ENCODE measurements around the gene GJC2. TPM values are rescaled to one million over a fixed set of nuclear protein-coding genes. Genes with fewer than 3 reads are reported as not detected.
A peak's percentile ranks its signal among the peaks of the same experiment; 100 is the strongest.
"Not testable (repeated sequence)": the region's sequence is repeated elsewhere in the genome, so short reads cannot be mapped to it uniquely, and the experiment has no call there.

Gene GJC2
- polyA plus RNA-seq, 3 donors = 0.15 TPM; not detected in 2

DNA sequence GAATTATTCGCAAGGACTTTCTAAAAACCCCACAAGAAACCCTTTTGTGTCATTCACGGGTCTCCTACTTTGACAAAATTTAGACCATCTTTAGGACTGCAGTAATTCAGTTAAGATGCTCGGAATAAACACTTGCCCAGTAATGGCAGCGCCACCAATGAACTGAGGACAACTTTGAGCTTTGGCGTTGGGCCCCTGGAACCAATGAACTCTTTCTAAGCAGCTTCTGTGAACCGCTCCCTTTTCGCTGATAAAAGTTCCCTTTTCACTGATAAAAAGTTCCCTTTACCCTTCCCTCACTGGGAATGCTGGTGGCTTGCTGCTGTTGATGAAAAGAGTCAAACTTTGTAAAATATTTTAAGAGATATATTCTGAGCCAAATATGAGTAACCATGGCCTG is 39.2 kb upstream of the GJC2 start:
- peak overlapping the region in 1 of 2 donors; percentile 90 for H3K4me3 Mint-ChIP-seq
- WGBS (ENCODE audit: insufficient coverage) = 100% methylated on average over 4 of the region's 7 CpGs
- peak overlapping the region in 1 of 3 experiments; percentile 92 for H3K4me3 ChIP-seq (replicated peaks in 1 of 3; ENCODE audit: low read depth in 2 of 3, low read length in 3 of 3)
- peaks cover 11 to 21% of the 10 kb centered on the region in 2 donors for H3K36me3 ChIP-seq (replicated peaks in 1 of 2; ENCODE audit: control insufficient read depth in 1 of 2, insufficient read depth in 2 of 2, low read length in 2 of 2)
- intact Hi-C loops (cut with micrococcal nuclease) = loop anchor here in 1 of 2 donors (5.0 kb wide), 1 partner anchor 347 kb away; a partner anchor contains a TSS
- H3K27me3 ChIP-seq (ENCODE audit: control insufficient read depth in 2 of 2, insufficient read depth in 2 of 2, low read length in 2 of 2) = no peaks in the 10 kb centered on the region
- no peak for DNase-seq
- peaks cover 0 to 4% (median 1%) of the 10 kb centered on the region in 7 donors for H3K9me3 Mint-ChIP-seq
- no peak overlapping the region for H3K9ac ChIP-seq (ENCODE audit: insufficient read depth, low read length, poor library complexity, severe bottlenecking)
- H4K20me1 ChIP-seq (ENCODE audit: insufficient read depth, low read length) = no peaks in the 10 kb centered on the region
- no peaks in the 10 kb centered on the region for H3K9me3 ChIP-seq (replicated peaks in 1 of 2; ENCODE audit: control insufficient read depth in 1 of 2, insufficient read depth in 1 of 2, low read length in 2 of 2)
- peaks cover 34% of the 10 kb centered on the region for H3K79me2 ChIP-seq (ENCODE audit: insufficient read depth, low read length)
- no peak overlapping the region for H3K4me2 ChIP-seq (replicated peaks; ENCODE audit: extremely low read depth, low read length, poor library complexity, severe bottlenecking)
- peaks cover 29% of the 10 kb centered on the region for H3K4me1 Mint-ChIP-seq
- TF ChIP-seq, protein P1, sequence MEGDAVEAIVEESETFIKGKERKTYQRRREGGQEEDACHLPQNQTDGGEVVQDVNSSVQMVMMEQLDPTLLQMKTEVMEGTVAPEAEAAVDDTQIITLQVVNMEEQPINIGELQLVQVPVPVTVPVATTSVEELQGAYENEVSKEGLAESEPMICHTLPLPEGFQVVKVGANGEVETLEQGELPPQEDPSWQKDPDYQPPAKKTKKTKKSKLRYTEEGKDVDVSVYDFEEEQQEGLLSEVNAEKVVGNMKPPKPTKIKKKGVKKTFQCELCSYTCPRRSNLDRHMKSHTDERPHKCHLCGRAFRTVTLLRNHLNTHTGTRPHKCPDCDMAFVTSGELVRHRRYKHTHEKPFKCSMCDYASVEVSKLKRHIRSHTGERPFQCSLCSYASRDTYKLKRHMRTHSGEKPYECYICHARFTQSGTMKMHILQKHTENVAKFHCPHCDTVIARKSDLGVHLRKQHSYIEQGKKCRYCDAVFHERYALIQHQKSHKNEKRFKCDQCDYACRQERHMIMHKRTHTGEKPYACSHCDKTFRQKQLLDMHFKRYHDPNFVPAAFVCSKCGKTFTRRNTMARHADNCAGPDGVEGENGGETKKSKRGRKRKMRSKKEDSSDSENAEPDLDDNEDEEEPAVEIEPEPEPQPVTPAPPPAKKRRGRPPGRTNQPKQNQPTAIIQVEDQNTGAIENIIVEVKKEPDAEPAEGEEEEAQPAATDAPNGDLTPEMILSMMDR (IDR thresholded peaks at IDR 0.05) = no peak
- H3K27ac Mint-ChIP-seq = peak overlapping the region in 3 of 7 donors; percentile 57 to 75 (median 65)
- H3K4me1 ChIP-seq (ENCODE audit: control insufficient read depth in 1 of 2, insufficient read depth in 2 of 2, low read length in 2 of 2) = peaks cover 19 to 35% of the 10 kb centered on the region in 2 donors
- H3K27me3 Mint-ChIP-seq (ENCODE audit: low read depth in 3 of 3) = no peaks in the 10 kb centered on the region
- H2AFZ ChIP-seq (ENCODE audit: insufficient read depth, low read depth, low read length, poor library complexity, severe bottlenecking) = no peak overlapping the region
- no peak overlapping the region for H3K27ac ChIP-seq (ENCODE audit: low read depth in 1 of 2, low read length in 2 of 2)
- H3K36me3 Mint-ChIP-seq = peaks cover 13 to 20% of the 10 kb centered on the region in 2 donors

DNA sequence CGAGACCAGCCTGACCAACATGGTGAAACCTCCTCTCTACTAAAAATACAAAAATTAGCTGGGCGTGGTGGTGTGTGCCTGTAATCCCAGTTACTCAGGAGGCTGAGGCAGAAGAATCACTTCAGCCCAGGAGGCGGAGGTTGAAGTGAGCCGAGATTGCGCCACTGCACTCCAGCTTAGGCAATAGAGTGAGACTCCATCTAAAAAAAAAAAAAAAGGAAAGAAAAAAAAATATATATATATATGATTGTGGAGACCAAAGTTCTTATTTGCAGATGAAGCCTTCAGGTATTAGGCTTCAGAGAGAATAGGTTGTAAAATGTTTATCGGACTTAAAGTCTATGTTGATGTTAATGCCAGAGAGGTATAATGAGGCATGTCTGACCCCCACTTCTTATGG is 38.4 kb upstream of the GJC2 start:
- H3K27ac Mint-ChIP-seq = peak overlapping the region in 5 of 7 donors; percentile 1 to 75 (median 57)
- H3K79me2 ChIP-seq (ENCODE audit: insufficient read depth, low read length) = peaks cover 31% of the 10 kb centered on the region

More for the DNA sequence above, 38.4 kb upstream of the GJC2 start:
- not testable (repeated sequence) for H3K4me3 ChIP-seq (replicated peaks in 1 of 3; ENCODE audit: low read depth in 2 of 3, low read length in 3 of 3); H2AFZ ChIP-seq (ENCODE audit: insufficient read depth, low read depth, low read length, poor library complexity, severe bottlenecking); H3K4me3 Mint-ChIP-seq; H3K9ac ChIP-seq (ENCODE audit: insufficient read depth, low read length, poor library complexity, severe bottlenecking); H3K9me3 Mint-ChIP-seq; H3K27ac ChIP-seq (ENCODE audit: low read depth in 1 of 2, low read length in 2 of 2); H3K27me3 Mint-ChIP-seq (ENCODE audit: low read depth in 3 of 3); H3K9me3 ChIP-seq (replicated peaks in 1 of 2; ENCODE audit: control insufficient read depth in 1 of 2, insufficient read depth in 1 of 2, low read length in 2 of 2); H3K27me3 ChIP-seq (ENCODE audit: control insufficient read depth in 2 of 2, insufficient read depth in 2 of 2, low read length in 2 of 2); H4K20me1 ChIP-seq (ENCODE audit: insufficient read depth, low read length); H3K4me2 ChIP-seq (replicated peaks; ENCODE audit: extremely low read depth, low read length, poor library complexity, severe bottlenecking)
- H3K4me1 Mint-ChIP-seq = peaks cover 29% of the 10 kb centered on the region
- Histone ChIP-seq H3K4me1 (ENCODE audit: control insufficient read depth in 1 of 2, insufficient read depth in 2 of 2, low read length in 2 of 2) (peaks cover 19 to 35% of the 10 kb centered on the region in 2 donors), H3K36me3 (replicated peaks in 1 of 2; ENCODE audit: control insufficient read depth in 1 of 2, insufficient read depth in 2 of 2, low read length in 2 of 2) (peaks cover 7 to 15% of the 10 kb centered on the region in 2 donors)
- peak in 1 of 3 donors; percentile 37 for DNase-seq
- intact Hi-C loops (cut with micrococcal nuclease) = loop anchor here in 1 of 2 donors (5.0 kb wide), 1 partner anchor 346 kb away; a partner anchor contains a TSS
- peaks cover 11 to 15% of the 10 kb centered on the region in 2 donors for H3K36me3 Mint-ChIP-seq
- WGBS (ENCODE audit: insufficient coverage) = no CpG with 5 or more reads among the region's 6 CpGs

Measured in CD14-positive monocyte (primary cell).